ENCODE measurements around the gene EYA2.

- no peak for TF ChIP-seq POLR2A (IDR thresholded peaks at IDR 0.05; ENCODE audit: low read depth, low read length)
- no peak for TF ChIP-seq CTCF (conservative IDR thresholded peaks at IDR 0.05; ENCODE audit: low read depth, low read length)
- TF ChIP-seq MAFK (IDR thresholded peaks at IDR 0.05; ENCODE audit: low read depth, low read length) = no peak
- TF ChIP-seq MAZ (IDR thresholded peaks at IDR 0.05; ENCODE audit: borderline replicate concordance, low read depth, low read length) = no peak
- no peak for TF ChIP-seq NFE2L2 (IDR thresholded peaks at IDR 0.05; ENCODE audit: low read depth, low read length)
- TF ChIP-seq RCOR1 (IDR thresholded peaks at IDR 0.05; ENCODE audit: insufficient replicate concordance, low read length) = no peak
- no peak for TF ChIP-seq FOS (IDR thresholded peaks at IDR 0.05; ENCODE audit: low read depth, low read length)
Observed at GRCh38 chr20:47202733-47203667, 308.4 kb downstream of the EYA2 start.

Measured in IMR-90 (cell line).